GM23248 (cell line): Measurements from ENCODE around the gene NEURL2. TPM values are rescaled to one million over a fixed set of nuclear protein-coding genes. Genes with fewer than 3 reads are reported as not detected.

Source experiments
- DNase-seq: peaks from one replicate; pipeline ENCODE4 v3.0.0-alpha.2; 2015
- H2AFZ ChIP-seq: fragments of 200-600 bp; sonication (generic); 2 replicates; pipeline ENCODE4 v1.6.1; 2016; ENCODE audit warnings: antibody characterized with exemption
- H3F3A ChIP-seq: fragments of 200-600 bp; sonication (generic); 2 replicates; pipeline ENCODE4 v1.6.1; 2016; ENCODE audit warnings: mild to moderate bottlenecking, antibody characterized with exemption, mixed run types; ENCODE audit not compliant: insufficient read depth
- H3K27ac ChIP-seq: fragments of 200-600 bp; sonication (generic); 2 replicates; pipeline ENCODE4 v1.5.1; 2016; ENCODE audit warnings: mild to moderate bottlenecking
- H3K27me3 ChIP-seq: fragments of 200-600 bp; sonication (generic); replicated peaks from 2 replicates; pipeline ENCODE4 v1.6.1; 2016; ENCODE audit warnings: mild to moderate bottlenecking; ENCODE audit not compliant: insufficient read depth
- H3K36me3 ChIP-seq: fragments of 200-600 bp; sonication (generic); 2 replicates; pipeline ENCODE4 v1.6.1; 2016; ENCODE audit warnings: low read depth, mild to moderate bottlenecking
- H3K4me1 ChIP-seq: fragments of 200-600 bp; sonication (generic); 2 replicates; pipeline ENCODE4 v1.6.1; 2016; ENCODE audit warnings: mild to moderate bottlenecking; ENCODE audit not compliant: insufficient read depth
- H3K4me2 ChIP-seq: fragments of 200-600 bp; sonication (generic); one replicate; pipeline ENCODE4 v1.6.1; 2016; ENCODE audit warnings: mild to moderate bottlenecking; ENCODE audit not compliant: unreplicated experiment
- H3K4me3 ChIP-seq: fragments of 200-600 bp; sonication (generic); 2 replicates; pipeline ENCODE4 v1.5.1; 2016; ENCODE audit warnings: mild to moderate bottlenecking
- H3K79me2 ChIP-seq: fragments of 200-600 bp; sonication (generic); 2 replicates; pipeline ENCODE4 v1.6.1; 2016; ENCODE audit warnings: mild to moderate bottlenecking; ENCODE audit not compliant: insufficient read depth
- H3K9ac ChIP-seq: fragments of 200-600 bp; sonication (generic); 2 replicates; pipeline ENCODE4 v1.6.1; 2016; ENCODE audit warnings: mild to moderate bottlenecking
- H3K9me2 ChIP-seq: fragments of 200-600 bp; sonication (generic); 2 replicates; pipeline ENCODE4 v1.6.1; 2016; ENCODE audit warnings: mixed run types, mild to moderate bottlenecking, moderate library complexity; ENCODE audit not compliant: insufficient read depth
- H3K9me3 ChIP-seq: fragments of 200-600 bp; sonication (generic); one replicate; pipeline ENCODE4 v1.6.1; 2017; ENCODE audit warnings: low read depth
- H4K20me1 ChIP-seq: fragments of 200-600 bp; sonication (generic); 2 replicates; pipeline ENCODE4 v1.6.0; 2016; ENCODE audit not compliant: insufficient read depth
- EZH2 ChIP-seq: fragments of 200-600 bp; sonication (generic); IDR thresholded peaks from 2 replicates; pipeline ENCODE4 v1.6.1; 2018; ENCODE audit warnings: antibody characterized with exemption, mild to moderate bottlenecking; ENCODE audit not compliant: insufficient read depth, poor library complexity, severe bottlenecking
- EZH2phosphoT487 ChIP-seq: fragments of 200-600 bp; sonication (generic); IDR thresholded peaks from 2 replicates; pipeline ENCODE4 v1.6.1; 2018; ENCODE audit warnings: antibody characterized with exemption, moderate library complexity, mild to moderate bottlenecking, low read depth; ENCODE audit not compliant: insufficient read depth
- WGBS, 2 experiments: methylation state at CpG; one replicate each; pipeline ENCODE4 v1.1.6; 2015 to 2017; ENCODE audit warnings: low lambda C conversion rate in 2 of 2, low coverage in 1 of 2; ENCODE audit errors: missing lambda C conversion rate in 2 of 2; 5-methylcytosine and 5-hydroxymethylcytosine counted together
- in situ Hi-C: fragments of 300-500 bp; cut with MboI; formaldehyde crosslinking; loops from 2 replicates; pipeline ENCODE4 v1.15.0; 2020
- polyA plus RNA-seq: library from polyadenylated mRNA; unstranded; fragments of >200 nt; fragmentation: Nextera tagmentation; extraction: Ambion mirVana; gene quantifications from 2 replicates; pipeline ENCODE4 v1.2.1, GENCODE V29; 2016
- total RNA-seq: library from RNA; depleted of rRNA; stranded (reverse); fragments of >200 nt; shearing (Covaris generic); gene quantifications from 2 replicates; pipeline ENCODE4 v1.2.3, GENCODE V29; 2014

Gene NEURL2
- total and polyA plus RNA-seq, 2 experiments from 2014 or later = 2.1 to 4.3 TPM

DNA sequence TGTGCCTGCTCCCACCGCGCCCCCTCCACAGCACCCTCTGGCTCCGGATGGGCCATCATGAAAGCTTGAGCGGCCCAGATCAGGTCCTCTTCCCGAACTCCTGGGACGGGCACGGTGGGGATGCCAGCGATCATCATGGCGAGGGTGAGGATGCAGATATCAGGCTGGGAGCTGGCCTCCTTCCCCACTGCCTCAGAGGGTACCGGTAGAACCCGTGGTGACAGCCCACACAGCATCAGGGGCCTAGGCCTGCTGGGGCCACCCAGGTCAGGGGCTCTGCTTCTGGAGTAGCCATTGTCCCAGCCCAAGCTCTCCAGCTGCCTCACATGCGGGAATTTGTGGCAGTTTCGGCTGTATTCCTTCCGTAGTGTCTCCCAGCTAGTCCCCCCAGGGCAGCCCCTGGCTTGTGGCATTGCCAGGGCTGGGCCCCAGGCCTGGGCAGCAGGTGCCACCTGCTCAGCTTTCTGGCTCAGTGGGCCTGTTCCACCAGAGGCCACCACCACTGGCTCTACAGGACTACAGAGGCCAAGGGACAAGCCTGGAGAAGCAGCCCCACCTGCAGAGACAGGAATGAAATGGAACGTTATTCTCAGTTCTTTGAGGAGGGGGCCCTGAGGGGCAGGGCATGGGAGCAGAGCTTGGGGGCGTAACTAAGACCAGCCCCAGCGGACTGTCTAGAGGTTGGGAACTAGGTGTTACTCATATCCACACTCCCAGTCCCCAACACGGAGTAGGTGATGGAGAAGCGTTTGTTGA is 4.2 kb downstream of the NEURL2 start:
- 0 out of 2 replicates have a peak, but pooled peaks cover 4% of the 10 kb centered on the region for H3K36me3 ChIP-seq
- H3K9me3 ChIP-seq = no peaks in the 10 kb centered on the region

DNA sequence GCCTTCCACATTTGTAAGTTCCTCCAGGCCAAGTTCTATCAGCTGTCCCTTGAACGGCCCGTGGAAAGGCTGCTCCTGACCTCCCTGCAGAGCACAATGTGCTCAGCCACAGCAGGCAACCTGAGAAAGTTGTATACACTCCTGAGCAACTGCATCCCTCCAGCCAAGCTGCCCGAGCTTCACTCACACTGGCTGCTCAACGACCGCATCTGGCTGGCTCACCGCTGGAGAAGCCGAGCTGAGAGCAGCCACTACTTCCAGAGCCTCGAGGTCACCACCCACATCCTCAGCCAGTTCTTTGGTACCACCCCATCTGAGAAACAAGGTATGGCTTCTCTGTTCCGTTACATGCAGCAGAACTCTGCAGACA is 7.9 kb downstream of the NEURL2 start:
- H3K9ac ChIP-seq = no peak overlapping the region
- H3K9me3 ChIP-seq = no peaks in the 10 kb centered on the region
- H3K4me1 ChIP-seq = peaks cover 27% of the 10 kb centered on the region
- H3K27ac ChIP-seq = no peak overlapping the region
- peaks cover 3% of the 10 kb centered on the region; the same call in 1 of the 2 replicates for H4K20me1 ChIP-seq
- in situ Hi-C loops = no loop called here
- 85 to 90% methylated on average over 9 of the region's 9 CpGs for WGBS, 2 experiments
- TF ChIP-seq EZH2 = no peak
- no peak for TF ChIP-seq EZH2phosphoT487
- no peak overlapping the region for H2AFZ ChIP-seq
- DNase-seq = no peak
- H3K9me2 ChIP-seq = no peaks in the 10 kb centered on the region
- H3F3A ChIP-seq = peaks cover 16% of the 10 kb centered on the region
- no peak overlapping the region for H3K4me3 ChIP-seq
- peaks cover 19% of the 10 kb centered on the region for H3K79me2 ChIP-seq
- H3K27me3 ChIP-seq = no peaks in the 10 kb centered on the region
- no peak overlapping the region for H3K4me2 ChIP-seq
- H3K36me3 ChIP-seq = 0 out of 2 replicates have a peak, but pooled peaks cover 4% of the 10 kb centered on the region

More for the DNA sequence above, 4.2 kb downstream of the NEURL2 start:
- H3K27me3 ChIP-seq = no peaks in the 10 kb centered on the region
- H3K4me2 ChIP-seq = no peak overlapping the region
- in situ Hi-C loops = no loop called here
- peaks cover 10% of the 10 kb centered on the region for H3F3A ChIP-seq
- peaks cover 16% of the 10 kb centered on the region for H3K79me2 ChIP-seq
- H3K27ac ChIP-seq = no peak overlapping the region
- peaks cover 16% of the 10 kb centered on the region for H3K4me1 ChIP-seq
- no peak overlapping the region for H3K9ac ChIP-seq
- TF ChIP-seq EZH2 (no peak), EZH2phosphoT487 (no peak)
- 89% methylated on average over 19 of the region's 19 CpGs for WGBS, 2 experiments
- DNase-seq = no peak
- H4K20me1 ChIP-seq = peaks cover 3% of the 10 kb centered on the region; the same call in 1 of the 2 replicates
- H3K4me3 ChIP-seq = no peak overlapping the region
- no peaks in the 10 kb centered on the region for H3K9me2 ChIP-seq
- no peak overlapping the region for H2AFZ ChIP-seq

DNA sequence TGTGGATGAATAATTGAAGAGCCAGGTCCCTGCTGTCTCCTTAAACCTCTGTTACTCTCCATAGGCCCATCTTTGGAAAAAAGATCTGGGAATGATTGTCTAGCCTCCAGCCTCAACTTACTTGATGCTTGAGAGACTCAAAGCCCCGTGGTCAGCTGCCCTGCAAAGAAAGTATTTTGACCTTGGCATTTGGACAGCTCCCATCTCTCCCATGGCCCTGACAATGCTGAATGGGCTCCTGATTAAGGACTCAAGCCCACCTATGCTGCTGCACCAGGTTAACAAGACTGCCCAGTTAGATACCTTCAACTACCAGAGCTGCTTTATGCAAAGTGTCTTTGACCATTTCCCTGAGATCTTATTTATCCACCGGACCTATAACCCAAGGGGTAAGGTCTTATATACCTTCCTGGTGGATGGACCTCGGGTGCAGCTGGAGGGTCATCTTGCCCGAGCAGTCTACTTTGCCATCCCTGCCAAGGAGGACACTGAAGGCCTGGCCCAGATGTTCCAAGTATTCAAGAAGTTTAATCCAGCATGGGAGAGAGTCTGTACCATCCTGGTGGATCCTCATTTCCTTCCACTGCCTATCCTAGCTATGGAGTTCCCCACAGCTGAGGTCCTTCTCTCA is 8.4 kb downstream of the NEURL2 start:
- Histone ChIP-seq H4K20me1 (peaks cover 3% of the 10 kb centered on the region; the same call in 1 of the 2 replicates), H3K79me2 (peaks cover 19% of the 10 kb centered on the region), H3K9ac (no peak overlapping the region), H3K4me2 (no peak overlapping the region), H3K4me3 (no peak overlapping the region), H3F3A (peaks cover 16% of the 10 kb centered on the region), H2AFZ (no peak overlapping the region), H3K9me2 (no peaks in the 10 kb centered on the region), H3K27ac (no peak overlapping the region), H3K27me3 (no peaks in the 10 kb centered on the region), H3K4me1 (peaks cover 27% of the 10 kb centered on the region), H3K9me3 (no peaks in the 10 kb centered on the region), H3K36me3 (0 out of 2 replicates have a peak, but pooled peaks cover 4% of the 10 kb centered on the region)
- no peak for DNase-seq
- 94 to 98% methylated on average over 4 of the region's 4 CpGs for WGBS, 2 experiments
- TF ChIP-seq EZH2phosphoT487 = no peak
- TF ChIP-seq EZH2 = no peak
- in situ Hi-C loops = no loop called here

DNA sequence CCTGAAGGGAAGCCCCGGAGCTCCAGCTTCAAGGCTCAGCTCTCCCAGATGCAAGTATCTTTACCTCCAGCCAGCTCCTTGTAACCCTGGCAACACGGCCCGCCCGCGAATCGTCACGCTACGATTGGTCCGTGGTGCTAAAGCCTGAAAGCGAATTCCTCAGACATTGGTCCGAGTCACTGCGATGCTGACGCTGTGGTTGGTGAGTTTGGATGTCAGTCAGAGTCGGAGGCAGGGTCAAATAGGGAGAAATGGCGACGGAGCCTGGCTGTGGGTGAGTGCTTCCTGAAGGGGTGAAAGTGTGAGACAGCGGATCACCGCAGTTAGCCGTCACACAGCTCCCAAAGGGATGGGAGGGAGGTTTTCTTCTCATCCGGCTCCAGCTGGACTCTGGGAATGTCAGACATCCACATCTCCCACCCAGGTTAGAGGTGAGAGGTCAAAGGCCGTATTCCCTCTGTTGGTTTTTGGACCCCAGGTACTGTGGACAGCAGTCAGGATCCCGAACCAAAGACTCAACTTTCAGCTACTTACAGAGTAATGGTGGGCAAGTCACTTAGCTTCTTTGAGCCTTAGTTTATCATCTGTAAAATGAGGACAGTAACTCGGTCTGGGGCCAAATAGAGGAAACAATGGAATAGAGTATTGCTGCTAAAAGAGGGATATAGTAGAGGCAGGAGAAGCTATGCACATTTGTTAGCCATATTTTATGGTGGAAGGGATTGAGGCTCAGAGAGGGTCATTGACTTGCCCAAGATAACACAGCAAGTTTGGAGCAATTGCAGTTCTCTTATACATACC is 9.8 kb downstream of the NEURL2 start, which contains the start of gene ZSWIM1:
Gene ZSWIM1 (plus strand): TSS at position 240 of the 801 bp plus-strand sequence. CDS start 1,366 bp downstream, outside the sequence.
- peak; percentile 99 for DNase-seq
- Histone ChIP-seq H3F3A (peaks cover 16% of the 10 kb centered on the region), H3K4me2 (peak within 1 kb of the TSS; percentile 99), H3K9ac (peak within 1 kb of the TSS; percentile 97), H3K27ac (peak within 1 kb of the TSS; percentile 67), H2AFZ (peak within 1 kb of the TSS; percentile 85), H3K9me2 (no peaks in the 10 kb centered on the region), H3K36me3 (0 out of 2 replicates have a peak, but pooled peaks cover 4% of the 10 kb centered on the region), H3K9me3 (no peaks in the 10 kb centered on the region), H3K4me3 (peak within 1 kb of the TSS; percentile 99), H3K4me1 (peaks cover 27% of the 10 kb centered on the region), H3K27me3 (no peaks in the 10 kb centered on the region), H4K20me1 (peaks cover 3% of the 10 kb centered on the region; the same call in 1 of the 2 replicates), H3K79me2 (peaks cover 19% of the 10 kb centered on the region)
- WGBS, 2 experiments = 1 to 2% methylated on average over 23 of the region's 23 CpGs
- in situ Hi-C loops = no loop called here
- TF ChIP-seq EZH2 (no peak), EZH2phosphoT487 (no peak)
